ENCODE results near the gene ZNF793.

Gene ZNF793

GRCh38 chr19:37506387-37507166 is at the start of gene ZNF793:
ZNF793 (plus strand) TSS chr19:37506939; CDS start chr19:37523440, 16,501 bp downstream.
- DNase-seq = peak; percentile 77 to 83

DNA sequence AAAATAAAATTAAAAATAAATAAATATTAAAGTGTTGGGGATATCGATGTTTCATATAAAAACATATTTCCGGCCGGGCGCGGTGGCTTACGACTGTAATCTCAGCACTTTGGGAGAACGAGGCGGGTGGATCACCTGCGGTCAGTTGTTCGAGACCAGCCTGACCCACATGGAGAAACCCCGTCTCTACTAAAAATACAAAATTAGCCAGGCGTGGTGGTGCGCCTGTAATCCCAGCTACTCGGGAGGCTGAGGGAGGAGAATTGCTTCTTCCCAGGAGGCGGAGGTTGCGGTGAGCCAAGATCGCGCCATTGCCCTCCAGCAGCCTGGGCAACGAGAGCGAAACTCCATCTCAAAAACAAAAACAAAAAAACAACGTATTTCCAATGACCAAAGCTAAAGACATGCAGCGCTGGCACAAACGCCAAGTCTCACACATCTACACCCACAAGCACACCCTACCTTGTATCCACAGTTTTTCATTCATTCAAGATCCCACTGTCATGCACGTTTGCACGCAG is 40.4 kb upstream of the ZNF793 start:
- DNase-seq = no peak

- DNase-seq = peak; percentile 84 to 87
These were observed 39.7 kb upstream of the ZNF793 start, which contains the start of gene ZNF569 for GRCh38 chr19:37466798-37467607. ZNF569 (minus strand) TSS chr19:37467444; CDS start chr19:37444921, 22,523 bp downstream.

GRCh38 chr19:37467608-37468090 is 39.1 kb upstream of the ZNF793 start:
- no peak for DNase-seq

- DNase-seq = peak; percentile 84 to 89
These were observed 37.6 kb upstream of the ZNF793 start, which contains the start of gene ZNF570 for GRCh38 chr19:37468961-37469777. ZNF570 (plus strand) TSS chr19:37469356; CDS start chr19:37470355, 999 bp downstream.

DNA sequence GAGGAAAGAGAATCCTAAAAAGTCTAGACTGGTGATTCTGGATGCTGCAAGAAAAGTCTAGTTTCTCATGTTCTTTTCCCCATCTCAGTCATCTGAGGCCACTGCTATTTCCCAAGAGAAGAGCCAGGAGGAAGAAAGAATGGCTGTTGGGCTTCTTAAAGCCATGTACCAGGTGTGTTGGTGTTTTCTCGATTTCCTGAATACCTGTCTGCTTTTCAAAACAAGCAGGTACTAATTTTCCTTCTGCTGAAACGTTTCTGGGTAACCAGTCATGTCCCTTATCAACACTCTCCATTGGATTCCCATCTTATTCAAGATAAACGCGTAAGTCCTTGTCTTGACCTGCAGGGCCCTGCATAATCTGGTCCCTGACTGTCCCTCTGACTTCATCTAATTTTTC is 36.5 kb upstream of the ZNF793 start:
- no peak for DNase-seq

DNA sequence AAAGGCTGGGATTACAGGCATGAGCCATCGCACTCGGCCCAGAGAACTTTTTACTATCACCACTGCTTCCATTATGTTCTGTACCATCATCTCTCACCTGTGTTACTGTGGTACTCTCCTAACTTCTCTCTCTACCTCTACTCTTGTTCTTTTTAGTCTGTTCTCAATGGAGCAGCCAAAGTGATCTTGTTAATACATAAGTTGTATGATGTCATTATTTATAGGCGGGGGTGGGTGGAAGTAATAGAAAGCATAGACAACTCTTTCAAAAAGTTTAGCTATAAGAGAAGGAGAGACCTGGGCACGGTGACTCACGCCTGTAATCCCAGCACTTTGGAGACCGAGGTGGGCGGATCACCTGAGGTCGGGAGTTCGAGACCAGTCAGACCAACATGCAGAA is 34.6 kb upstream of the ZNF793 start:
- DNase-seq = no peak

DNA sequence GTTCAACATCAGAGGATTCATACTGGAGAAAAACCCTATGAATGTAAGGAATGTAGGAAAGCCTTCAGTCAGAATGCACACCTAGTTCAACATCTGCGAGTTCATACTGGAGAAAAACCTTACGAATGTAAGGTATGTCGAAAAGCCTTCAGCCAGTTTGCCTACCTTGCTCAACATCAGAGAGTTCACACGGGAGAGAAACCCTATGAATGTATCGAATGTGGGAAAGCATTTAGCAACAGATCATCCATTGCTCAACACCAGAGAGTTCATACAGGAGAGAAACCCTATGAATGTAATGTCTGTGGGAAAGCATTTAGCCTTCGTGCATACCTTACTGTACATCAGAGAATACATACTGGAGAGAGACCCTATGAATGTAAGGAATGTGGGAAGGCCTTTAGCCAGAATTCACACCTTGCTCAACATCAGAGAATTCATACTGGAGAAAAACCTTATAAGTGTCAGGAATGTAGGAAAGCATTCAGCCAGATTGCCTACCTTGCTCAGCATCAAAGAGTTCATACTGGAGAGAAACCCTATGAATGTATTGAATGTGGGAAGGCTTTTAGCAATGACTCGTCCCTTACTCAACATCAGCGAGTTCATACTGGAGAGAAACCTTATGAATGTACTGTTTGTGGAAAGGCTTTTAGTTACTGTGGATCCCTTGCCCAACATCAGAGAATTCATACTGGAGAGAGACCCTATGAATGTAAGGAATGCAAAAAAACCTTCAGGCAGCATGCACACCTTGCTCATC is 22.2 kb upstream of the ZNF793 start:
- DNase-seq = no peak

DNA sequence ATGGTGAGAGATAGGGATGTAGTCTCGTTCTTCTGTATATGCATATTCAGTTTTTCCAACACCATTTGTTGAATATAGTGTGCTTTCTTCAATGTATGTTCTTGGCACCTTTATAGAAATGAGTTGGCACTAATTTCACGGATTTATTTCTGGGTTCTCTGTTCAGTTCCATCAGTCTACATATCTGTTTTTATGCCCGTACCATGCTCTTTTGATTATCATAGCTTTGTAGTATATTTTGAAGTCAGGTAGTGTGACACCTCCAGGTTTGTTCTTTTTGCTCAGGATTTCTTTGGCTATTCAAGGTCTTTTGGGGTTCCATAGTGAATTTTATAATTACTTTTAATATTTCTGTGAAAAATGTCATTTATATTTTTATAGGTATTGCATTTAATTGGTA is 14.5 kb upstream of the ZNF793 start:
- no peak for DNase-seq

DNA sequence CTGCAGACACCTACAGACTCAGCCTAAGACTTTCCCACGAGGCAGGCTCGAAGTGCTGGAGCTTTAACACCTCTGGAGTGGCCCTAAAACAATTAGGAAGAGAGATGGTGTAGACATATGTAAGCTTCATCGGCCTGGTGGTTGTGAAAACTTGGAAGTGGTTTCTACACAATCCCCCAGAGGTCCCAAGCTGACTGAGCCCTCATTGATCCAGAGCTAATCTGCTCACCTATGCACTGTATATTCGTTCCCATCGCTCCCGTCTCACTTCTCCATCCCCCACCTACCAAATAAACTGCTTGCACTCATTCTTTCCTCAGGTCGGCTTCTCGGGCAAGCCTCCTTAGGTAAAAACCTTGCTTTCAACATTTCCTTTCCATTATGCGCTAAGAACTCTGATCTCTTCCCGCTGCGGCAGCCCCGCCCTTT is 767 bp upstream of the ZNF793 start:
- DNase-seq = no peak

- no peak for DNase-seq
These were observed 377 bp downstream of the ZNF793 start for GRCh38 chr19:37507167-37507464.

DNA sequence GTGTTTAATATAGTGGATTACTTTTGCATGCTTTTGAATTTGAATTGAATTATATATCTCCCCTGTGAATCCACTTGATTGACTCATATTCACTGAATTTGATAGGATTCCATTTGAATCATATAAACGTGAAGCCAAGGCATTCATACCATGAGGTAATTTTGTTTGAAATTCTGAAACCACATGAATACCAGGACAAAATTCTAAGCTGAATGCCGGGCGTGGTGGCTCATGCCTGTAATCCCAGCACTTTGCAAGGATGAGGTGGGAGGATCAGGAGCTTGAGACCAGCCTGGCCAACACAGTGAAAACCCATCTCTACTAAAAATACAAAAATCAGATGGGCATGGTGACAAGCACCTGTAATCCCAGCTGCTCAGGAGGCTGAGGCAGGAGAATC is 4.4 kb downstream of the ZNF793 start:
- DNase-seq = no peak

DNA sequence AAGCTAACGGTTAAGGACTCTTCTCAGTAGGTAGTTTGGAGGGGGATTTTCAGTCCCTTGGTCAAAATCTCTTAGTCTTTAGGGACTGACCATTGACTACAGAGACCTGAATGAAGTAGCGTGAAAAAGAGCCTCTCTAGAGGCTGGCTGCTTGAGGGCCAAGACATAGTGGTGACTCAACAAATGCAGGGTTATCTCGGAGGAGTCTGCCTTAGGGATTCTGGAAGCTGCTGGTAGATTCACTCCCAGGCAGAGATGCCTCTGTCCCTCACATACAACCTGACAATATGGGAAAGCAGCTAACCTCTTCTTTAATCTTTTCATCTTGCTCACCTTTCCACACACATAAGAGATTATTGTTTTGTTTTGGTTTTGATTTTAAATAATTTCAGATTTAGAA is 5.1 kb downstream of the ZNF793 start:
- DNase-seq = no peak

DNA sequence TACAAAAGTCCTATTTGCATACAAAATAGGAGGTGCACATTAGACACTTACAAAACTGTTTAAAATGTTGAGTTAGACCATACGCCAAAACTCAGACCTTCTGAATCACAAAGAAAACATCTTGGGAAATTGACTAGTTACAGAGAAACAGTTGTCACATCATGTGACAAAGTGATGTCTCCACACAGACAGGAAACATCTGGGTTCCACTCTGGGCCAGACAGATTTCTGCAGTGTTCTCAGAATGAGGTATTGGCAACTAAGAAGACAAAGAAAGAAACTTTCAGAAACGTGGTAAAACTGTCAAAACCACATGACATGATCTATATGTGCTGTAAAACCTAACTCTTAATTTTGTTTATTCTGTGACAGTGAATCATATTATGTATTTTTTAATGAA is 6.7 kb downstream of the ZNF793 start:
- DNase-seq = no peak

- DNase-seq = no peak
These were observed 13.2 kb downstream of the ZNF793 start for GRCh38 chr19:37519890-37520289.

DNA sequence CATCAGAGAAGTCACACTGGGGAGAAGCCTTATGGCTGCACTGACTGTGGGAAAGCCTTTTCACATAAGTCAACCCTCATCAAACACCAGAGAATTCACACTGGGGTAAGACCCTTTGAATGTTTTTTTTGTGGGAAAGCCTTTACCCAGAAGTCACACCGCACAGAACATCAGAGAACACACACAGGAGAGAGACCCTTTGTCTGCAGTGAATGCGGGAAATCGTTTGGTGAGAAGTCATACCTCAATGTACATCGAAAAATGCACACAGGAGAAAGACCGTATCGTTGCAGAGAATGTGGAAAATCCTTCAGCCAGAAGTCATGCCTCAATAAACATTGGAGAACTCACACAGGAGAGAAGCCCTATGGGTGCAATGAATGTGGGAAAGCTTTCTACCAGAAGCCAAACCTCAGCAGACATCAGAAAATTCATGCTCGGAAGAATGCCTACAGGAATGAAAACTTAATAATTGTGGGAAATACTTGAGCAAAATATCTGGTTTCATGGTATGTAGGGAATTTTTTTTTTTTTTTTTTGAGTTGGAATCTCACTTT is 30.7 kb downstream of the ZNF793 start:
- DNase-seq = no peak

- DNase-seq = peak; percentile 42 to 51
These were observed 44.6 kb downstream of the ZNF793 start for GRCh38 chr19:37551129-37551993.

DNA sequence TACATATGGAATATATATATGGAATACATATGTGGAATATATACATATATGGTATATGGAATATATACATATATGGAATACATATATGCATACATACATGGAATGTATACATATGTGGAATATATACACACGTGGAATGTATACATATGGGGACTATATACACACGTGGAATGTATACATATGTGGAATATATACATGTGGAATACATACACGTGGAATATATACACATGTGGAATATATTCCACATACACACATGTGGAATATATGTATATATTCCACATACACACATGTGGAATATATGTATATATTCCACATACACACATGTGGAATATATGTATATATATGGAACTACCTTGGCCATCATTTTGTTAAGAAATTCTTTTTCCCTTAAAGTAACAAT is 56.8 kb downstream of the ZNF793 start:
- DNase-seq = no peak

GRCh38 chr19:37564624-37565369 is 58.1 kb downstream of the ZNF793 start:
- no peak for DNase-seq

DNA sequence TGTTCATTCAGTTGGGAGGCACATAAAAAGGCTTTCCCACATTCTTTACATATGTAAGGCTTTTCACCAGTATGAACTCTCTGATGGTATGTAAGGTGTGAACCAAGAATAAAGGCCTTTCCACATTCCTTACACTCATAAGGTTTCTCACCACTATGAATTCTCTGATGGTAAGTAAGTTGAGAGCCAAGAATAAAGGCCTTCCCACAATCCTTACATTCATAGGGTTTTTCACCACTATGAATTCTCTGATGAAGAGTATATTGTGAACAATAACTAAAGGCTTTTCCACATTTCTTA is 58.6 kb downstream of the ZNF793 start:
- DNase-seq = no peak
